PC-3 (cell line): Measurements from ENCODE around the gene PSORS1C2.

ENCODE experiments used
- CTCF ChIP-seq: fragments of 300-600 bp; sonication (generic); conservative IDR thresholded peaks from 2 replicates; pipeline ENCODE4 v1.5.1; 2017; ENCODE audit warnings: antibody characterized with exemption, low read depth, mild to moderate bottlenecking, low read length
- EZH2 ChIP-seq: fragments of 300-600 bp; sonication (generic); IDR thresholded peaks from one replicate; pipeline ENCODE4 v1.6.1; 2017; ENCODE audit warnings: antibody characterized with exemption, mild to moderate bottlenecking, low read length; ENCODE audit not compliant: unreplicated experiment
- EZH2phosphoT487 ChIP-seq: fragments of 300-600 bp; sonication (generic); IDR thresholded peaks from 2 replicates; pipeline ENCODE4 v1.6.1; 2018; ENCODE audit warnings: mild to moderate bottlenecking, antibody characterized with exemption, low read length, borderline replicate concordance

- no peak for TF ChIP-seq CTCF
- TF ChIP-seq EZH2phosphoT487 = no peak
- no peak for TF ChIP-seq EZH2
Measured at GRCh38 chr6:31170987-31171671, 32.3 kb upstream of the PSORS1C2 start.
